ENCODE measurements around the gene ABHD15.

Gene ABHD15

DNA sequence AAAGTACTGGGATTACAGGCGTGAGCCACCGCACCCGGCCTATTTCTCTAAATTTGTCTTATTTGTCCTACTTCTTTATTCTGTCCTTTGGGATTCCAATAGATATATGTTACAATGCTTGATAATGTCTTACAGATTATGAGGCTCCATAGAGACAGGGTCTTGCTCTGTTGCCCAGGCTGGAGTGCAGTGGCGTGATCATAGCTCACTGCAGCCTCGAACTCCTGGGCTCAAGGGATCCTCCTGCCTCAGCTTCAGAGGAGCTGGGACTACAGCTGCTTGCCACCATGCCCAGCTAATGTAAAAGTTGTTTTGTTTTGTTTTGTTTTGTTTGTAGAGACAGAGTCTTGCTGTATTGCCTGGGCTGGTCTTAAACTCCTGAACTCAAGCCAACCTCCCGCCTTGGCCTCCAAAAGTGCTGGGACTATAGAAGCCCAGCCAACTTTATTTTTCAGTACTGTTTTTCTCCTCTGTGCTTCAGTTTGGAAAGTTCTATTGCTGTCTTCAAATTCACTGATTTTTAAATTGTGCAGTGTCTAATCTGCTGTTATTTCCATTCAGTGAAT lies 36.4 kb upstream of the ABHD15 start:
- Histone ChIP-seq H3K9me3 (ENCODE audit: insufficient read depth, low read length) (no peaks in the 10 kb centered on the region), H3K4me1 (ENCODE audit: insufficient read depth, insufficient read length) (peaks cover 4% of the 10 kb centered on the region), H3K36me3 (ENCODE audit: insufficient read depth, insufficient read length, low read length) (no peaks in the 10 kb centered on the region), H3K27me3 (ENCODE audit: insufficient read depth, insufficient read length) (no peaks in the 10 kb centered on the region), H3K4me3 (ENCODE audit: insufficient read length, low read depth) (no peak overlapping the region), H3K9ac (ENCODE audit: insufficient read length, low read depth) (no peak overlapping the region)
- TF ChIP-seq YY1 (IDR thresholded peaks at IDR 0.05; ENCODE audit: insufficient read depth, insufficient read length) (no peak), SUZ12 (IDR thresholded peaks at IDR 0.05; ENCODE audit: extremely low read depth, insufficient read depth, insufficient read length) (no peak), ZNF274 (IDR thresholded peaks at IDR 0.05; ENCODE audit: low read depth, low read length) (no peak)
- DNase-seq (ENCODE audit: low read depth, low spot score) = no peak

DNA sequence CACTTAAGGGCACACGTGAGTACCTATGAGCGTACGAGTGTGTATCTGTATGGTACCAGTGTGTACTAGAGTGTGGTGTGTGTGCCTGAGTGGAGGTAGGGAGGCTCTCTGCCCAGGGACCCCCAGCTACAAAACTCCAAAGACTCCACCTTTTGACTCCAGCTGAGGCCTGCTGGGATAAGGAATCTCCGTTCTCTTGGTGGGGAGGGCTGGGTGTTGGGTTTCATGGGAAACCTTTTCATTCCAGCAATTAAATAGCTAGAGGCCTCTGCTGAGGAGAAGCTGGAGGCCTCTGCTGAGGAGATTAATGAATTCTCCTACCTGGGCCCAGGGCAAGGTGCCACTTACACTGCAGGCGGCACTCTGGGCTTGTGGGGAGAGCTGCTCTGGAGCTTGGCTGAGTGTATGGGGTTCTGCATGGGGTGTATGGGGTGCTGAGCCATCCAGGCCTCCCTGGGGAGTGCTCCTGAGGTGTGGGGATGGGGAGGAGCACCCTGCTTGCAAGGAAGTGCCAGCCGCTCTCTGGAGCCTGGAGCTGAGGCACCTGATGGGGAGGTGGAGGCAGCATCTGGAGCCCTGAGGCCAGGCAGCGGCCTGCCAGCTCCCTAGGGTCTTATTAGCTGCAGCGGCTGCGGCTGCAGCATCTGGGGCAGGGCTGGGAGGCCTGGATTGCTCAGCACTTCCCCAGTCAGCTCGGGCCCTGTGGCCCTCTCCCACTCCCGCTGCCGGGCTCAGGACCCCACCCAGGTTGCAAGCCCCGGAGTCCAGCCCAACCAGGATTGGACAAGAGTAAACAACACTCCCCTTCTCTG lies 30.7 kb upstream of the ABHD15 start:
- Histone ChIP-seq H3K9me3 (ENCODE audit: insufficient read depth, low read length) (no peaks in the 10 kb centered on the region), H3K27me3 (ENCODE audit: insufficient read depth, insufficient read length) (peaks cover 11% of the 10 kb centered on the region), H3K36me3 (ENCODE audit: insufficient read depth, insufficient read length, low read length) (no peaks in the 10 kb centered on the region), H3K4me3 (ENCODE audit: insufficient read length, low read depth) (no peak overlapping the region), H3K9ac (ENCODE audit: insufficient read length, low read depth) (peak overlapping the region; percentile 77), H3K4me1 (ENCODE audit: insufficient read depth, insufficient read length) (peaks cover 29% of the 10 kb centered on the region)
- DNase-seq (ENCODE audit: low read depth, low spot score) = no peak
- no peak for TF ChIP-seq YY1 (IDR thresholded peaks at IDR 0.05; ENCODE audit: insufficient read depth, insufficient read length)
- TF ChIP-seq SUZ12 (IDR thresholded peaks at IDR 0.05; ENCODE audit: extremely low read depth, insufficient read depth, insufficient read length) = no peak
- no peak for TF ChIP-seq ZNF274 (IDR thresholded peaks at IDR 0.05; ENCODE audit: low read depth, low read length)

DNA sequence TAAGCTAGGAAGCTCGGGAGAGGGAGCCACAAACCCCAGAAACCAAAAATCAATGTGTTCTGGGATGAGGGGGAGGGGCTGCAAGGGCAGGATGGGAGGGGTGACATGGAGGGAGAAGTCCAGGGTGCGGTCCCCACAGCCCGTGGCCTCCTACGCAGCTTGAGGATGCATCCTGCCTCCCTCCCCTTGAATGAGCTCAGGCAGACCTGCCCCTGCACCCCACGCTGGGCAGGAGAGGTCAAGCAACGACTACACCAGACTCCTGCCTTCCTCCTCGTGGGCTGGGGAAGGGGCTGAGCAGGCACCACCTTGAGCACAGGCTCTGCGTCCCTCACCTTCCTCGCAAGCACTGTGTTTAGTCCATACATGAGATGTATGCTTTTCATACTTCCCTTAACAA lies 30.0 kb upstream of the ABHD15 start:
- Histone ChIP-seq H3K9me3 (ENCODE audit: insufficient read depth, low read length) (no peaks in the 10 kb centered on the region), H3K27me3 (ENCODE audit: insufficient read depth, insufficient read length) (peaks cover 11% of the 10 kb centered on the region), H3K4me3 (ENCODE audit: insufficient read length, low read depth) (no peak overlapping the region), H3K36me3 (ENCODE audit: insufficient read depth, insufficient read length, low read length) (no peaks in the 10 kb centered on the region), H3K4me1 (ENCODE audit: insufficient read depth, insufficient read length) (peaks cover 32% of the 10 kb centered on the region), H3K9ac (ENCODE audit: insufficient read length, low read depth) (peak overlapping the region; percentile 77)
- TF ChIP-seq SUZ12 (IDR thresholded peaks at IDR 0.05; ENCODE audit: extremely low read depth, insufficient read depth, insufficient read length) (no peak), ZNF274 (IDR thresholded peaks at IDR 0.05; ENCODE audit: low read depth, low read length) (no peak), YY1 (IDR thresholded peaks at IDR 0.05; ENCODE audit: insufficient read depth, insufficient read length) (no peak)
- DNase-seq (ENCODE audit: low read depth, low spot score) = no peak

DNA sequence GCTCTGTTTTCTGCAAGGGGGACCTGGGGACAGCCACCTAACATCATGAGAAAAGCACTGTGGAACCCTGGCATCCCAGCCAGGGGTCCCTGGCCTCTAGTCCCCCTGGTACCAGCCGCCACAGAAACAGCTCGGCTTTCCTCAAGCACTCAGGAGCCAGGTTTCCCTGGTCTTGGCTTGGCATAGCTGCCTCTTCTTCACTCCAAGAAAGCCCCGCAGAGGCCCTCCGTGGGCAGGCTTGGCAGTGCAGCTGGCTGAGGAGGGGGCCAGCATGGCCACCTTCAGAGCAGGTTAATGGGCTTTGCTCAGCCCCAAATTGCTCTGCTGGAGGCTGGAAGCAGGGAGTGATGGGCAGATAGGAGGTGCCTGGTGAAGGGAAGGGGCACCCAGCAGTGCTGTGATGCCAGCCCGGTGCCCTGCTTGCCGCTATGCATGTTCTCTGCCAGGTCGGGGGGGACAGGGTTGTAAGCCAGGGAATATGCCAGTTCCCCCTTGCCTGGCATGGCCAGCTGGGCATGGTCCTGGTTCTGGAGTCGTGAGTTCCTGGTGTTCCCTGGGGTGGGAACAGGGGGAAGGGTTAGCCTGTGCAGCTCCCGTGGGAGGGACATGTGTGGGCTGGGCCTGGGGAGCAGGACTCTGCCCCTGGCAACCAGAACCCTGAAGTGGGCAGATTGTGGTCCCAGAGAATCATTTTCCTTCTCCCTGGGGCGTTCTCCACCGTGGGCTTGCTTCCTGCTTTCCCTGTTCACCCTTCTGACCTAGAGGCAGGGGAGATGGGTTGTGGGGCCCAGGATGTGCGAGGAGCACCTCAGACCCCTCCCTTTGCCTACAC lies 29.3 kb upstream of the ABHD15 start:
- no peaks in the 10 kb centered on the region for H3K36me3 ChIP-seq (ENCODE audit: insufficient read depth, insufficient read length, low read length)
- peaks cover 32% of the 10 kb centered on the region for H3K4me1 ChIP-seq (ENCODE audit: insufficient read depth, insufficient read length)
- H3K27me3 ChIP-seq (ENCODE audit: insufficient read depth, insufficient read length) = peaks cover 11% of the 10 kb centered on the region

DNA sequence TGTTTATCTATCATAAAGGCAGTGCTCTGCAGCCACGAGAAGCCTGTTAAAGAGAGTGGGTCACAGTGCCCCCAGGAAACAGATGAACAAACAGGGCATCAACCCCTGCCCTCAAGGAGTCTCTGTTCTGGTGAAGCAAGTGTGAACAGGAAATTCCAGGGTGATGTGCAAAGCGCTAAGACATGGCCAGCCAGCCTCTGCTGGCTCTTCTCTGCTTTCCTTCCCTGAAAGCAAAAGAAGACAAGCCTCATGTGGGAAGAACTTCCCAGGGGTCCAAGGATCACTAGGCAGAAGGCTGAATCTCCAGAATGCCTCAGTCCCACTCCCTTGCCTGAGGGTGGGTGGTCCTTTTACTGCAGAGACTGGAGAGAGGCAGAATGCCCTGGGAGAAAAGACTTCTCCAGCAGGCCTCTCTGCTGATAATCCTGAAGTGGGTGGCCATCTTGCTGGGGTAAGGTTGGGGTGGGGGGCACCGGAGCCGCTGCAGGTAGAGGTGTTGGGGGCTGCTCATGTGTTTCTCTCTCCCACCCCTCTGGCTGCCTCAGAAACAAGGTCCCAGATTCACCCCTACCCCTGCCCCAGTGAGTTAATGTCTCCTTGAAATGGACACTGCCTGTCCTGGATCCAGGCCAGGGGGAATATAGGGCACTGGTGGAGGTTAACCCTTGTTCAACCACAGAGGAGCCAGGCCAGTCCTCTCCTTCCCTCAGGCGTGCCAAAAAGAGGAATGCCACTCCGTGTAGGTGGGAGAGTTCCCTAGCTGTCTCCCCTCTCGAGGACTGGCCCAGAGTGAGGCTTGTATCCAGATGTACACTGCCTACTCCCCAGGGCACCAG lies 28.5 kb upstream of the ABHD15 start:
- peaks cover 17% of the 10 kb centered on the region for H3K27me3 ChIP-seq (ENCODE audit: insufficient read depth, insufficient read length)
- no peak overlapping the region for H3K9ac ChIP-seq (ENCODE audit: insufficient read length, low read depth)
- H3K4me3 ChIP-seq (ENCODE audit: insufficient read length, low read depth) = no peak overlapping the region
- DNase-seq (ENCODE audit: low read depth, low spot score) = no peak
- no peak for TF ChIP-seq SUZ12 (IDR thresholded peaks at IDR 0.05; ENCODE audit: extremely low read depth, insufficient read depth, insufficient read length)
- no peaks in the 10 kb centered on the region for H3K36me3 ChIP-seq (ENCODE audit: insufficient read depth, insufficient read length, low read length)
- H3K9me3 ChIP-seq (ENCODE audit: insufficient read depth, low read length) = no peaks in the 10 kb centered on the region
- peaks cover 36% of the 10 kb centered on the region for H3K4me1 ChIP-seq (ENCODE audit: insufficient read depth, insufficient read length)

More for the DNA sequence above, 29.3 kb upstream of the ABHD15 start:
- DNase-seq (ENCODE audit: low read depth, low spot score) = no peak
- H3K9me3 ChIP-seq (ENCODE audit: insufficient read depth, low read length) = no peaks in the 10 kb centered on the region
- peak overlapping the region; percentile 21 for H3K9ac ChIP-seq (ENCODE audit: insufficient read length, low read depth)
- H3K4me3 ChIP-seq (ENCODE audit: insufficient read length, low read depth) = no peak overlapping the region
- TF ChIP-seq SUZ12 (IDR thresholded peaks at IDR 0.05; ENCODE audit: extremely low read depth, insufficient read depth, insufficient read length) (no peak), YY1 (IDR thresholded peaks at IDR 0.05; ENCODE audit: insufficient read depth, insufficient read length) (no peak), ZNF274 (IDR thresholded peaks at IDR 0.05; ENCODE audit: low read depth, low read length) (no peak)

DNA sequence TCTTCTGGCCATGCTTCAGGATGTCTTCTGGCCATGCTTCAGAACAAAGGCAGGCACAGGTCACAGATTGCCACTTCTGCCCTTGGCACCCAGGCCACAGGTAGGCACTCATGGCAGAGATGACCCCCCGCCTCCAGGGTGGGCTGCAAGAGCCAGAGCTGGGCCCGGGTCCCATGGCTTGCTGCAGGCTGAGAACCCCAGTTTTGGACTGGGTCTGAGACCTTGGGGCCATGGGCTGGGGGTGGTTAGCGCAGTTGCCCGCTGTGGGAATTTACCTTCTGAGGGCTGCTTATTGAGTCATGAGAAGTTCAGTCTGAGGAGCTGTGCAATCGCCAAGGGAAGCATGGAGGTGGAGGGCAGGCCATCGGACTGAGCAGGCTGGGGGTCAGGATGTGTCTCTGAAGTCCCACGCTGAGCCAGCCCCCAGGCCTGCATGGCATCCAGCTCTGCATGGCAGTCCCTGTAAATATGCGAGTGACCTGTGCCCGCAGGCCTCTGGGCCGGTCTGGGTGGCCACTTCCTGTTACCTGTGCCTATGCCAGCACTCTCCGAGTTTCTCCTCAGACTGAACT lies 27.8 kb upstream of the ABHD15 start:
- Histone ChIP-seq H3K9ac (ENCODE audit: insufficient read length, low read depth) (no peak overlapping the region), H3K4me3 (ENCODE audit: insufficient read length, low read depth) (no peak overlapping the region)

More for the DNA sequence above, 27.8 kb upstream of the ABHD15 start:
- no peaks in the 10 kb centered on the region for H3K9me3 ChIP-seq (ENCODE audit: insufficient read depth, low read length)
- H3K36me3 ChIP-seq (ENCODE audit: insufficient read depth, insufficient read length, low read length) = no peaks in the 10 kb centered on the region
- peaks cover 24% of the 10 kb centered on the region for H3K27me3 ChIP-seq (ENCODE audit: insufficient read depth, insufficient read length)
- TF ChIP-seq SUZ12 (IDR thresholded peaks at IDR 0.05; ENCODE audit: extremely low read depth, insufficient read depth, insufficient read length) (no peak), ZNF274 (IDR thresholded peaks at IDR 0.05; ENCODE audit: low read depth, low read length) (no peak), YY1 (IDR thresholded peaks at IDR 0.05; ENCODE audit: insufficient read depth, insufficient read length) (no peak)
- DNase-seq (ENCODE audit: low read depth, low spot score) = no peak
- H3K4me1 ChIP-seq (ENCODE audit: insufficient read depth, insufficient read length) = peaks cover 37% of the 10 kb centered on the region

Measured in NT2/D1 (cell line).